OCI-LY7 (cell line): ENCODE data around the gene NPHS1.

Experiments
- CTCF ChIP-seq: fragments of 200-600 bp; sonication (generic); conservative IDR thresholded peaks from 2 replicates; pipeline ENCODE4 v1.5.1; 2014; ENCODE audit warnings: mild to moderate bottlenecking, antibody characterized with exemption, low read length, moderate library complexity, mixed read lengths
- EZH2phosphoT487 ChIP-seq: fragments of 200-600 bp; sonication (generic); IDR thresholded peaks from 2 replicates; pipeline ENCODE4 v1.6.1; 2018; ENCODE audit warnings: low read depth, borderline replicate concordance, mild to moderate bottlenecking, mixed run types, antibody characterized with exemption, low read length, moderate library complexity, mixed read lengths

- TF ChIP-seq CTCF (no peak), EZH2phosphoT487 (no peak)
Observed at GRCh38 chr19:35858311-35858710, 6.0 kb upstream of the NPHS1 start.
